ENCODE measurements around the gene AKT1S1.

Gene AKT1S1

DNA sequence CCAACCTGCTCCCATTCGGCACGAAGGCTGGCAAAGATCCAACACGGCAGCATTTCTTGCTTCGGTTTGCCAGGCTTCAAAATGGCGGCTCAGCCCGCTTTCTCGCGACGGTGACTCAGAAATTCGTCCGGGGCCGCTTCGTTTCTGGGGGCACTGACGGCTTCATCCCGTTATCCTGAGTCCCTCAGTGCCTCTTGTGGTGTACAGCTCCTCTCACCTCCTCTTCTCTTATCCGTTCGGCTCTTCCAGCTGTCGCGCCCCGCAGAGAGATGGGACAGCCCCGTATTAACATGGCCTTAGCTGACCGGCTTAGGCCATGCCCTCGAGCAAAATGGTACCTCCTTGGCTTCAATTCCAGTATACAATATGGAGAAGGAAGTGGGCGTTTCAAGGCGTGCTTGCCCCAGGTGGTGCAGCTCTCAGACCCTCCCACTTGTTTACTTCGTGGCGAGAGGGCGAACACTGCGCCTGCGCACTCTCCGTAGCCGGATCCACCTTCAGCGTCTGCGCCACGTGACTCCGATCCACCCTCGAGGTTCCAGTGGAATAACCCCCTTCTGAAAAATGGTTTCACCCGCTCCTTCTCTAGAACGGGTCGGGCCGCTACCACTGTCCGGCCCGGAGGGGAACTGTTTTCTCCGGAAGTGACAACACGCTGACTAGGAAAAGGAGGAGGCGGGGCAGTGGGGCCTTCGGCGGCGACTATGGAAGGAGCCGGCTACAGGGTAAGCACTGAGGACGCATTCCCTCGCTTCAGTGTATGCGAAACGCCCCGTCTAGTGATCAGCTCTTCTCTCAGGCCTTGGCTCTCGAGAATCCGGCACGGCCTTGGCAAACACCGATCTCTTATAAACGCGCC lies at the start of gene AKT1S1, which contains the start of gene TBC1D17 (continued):
- TF ChIP-seq, protein P1, sequence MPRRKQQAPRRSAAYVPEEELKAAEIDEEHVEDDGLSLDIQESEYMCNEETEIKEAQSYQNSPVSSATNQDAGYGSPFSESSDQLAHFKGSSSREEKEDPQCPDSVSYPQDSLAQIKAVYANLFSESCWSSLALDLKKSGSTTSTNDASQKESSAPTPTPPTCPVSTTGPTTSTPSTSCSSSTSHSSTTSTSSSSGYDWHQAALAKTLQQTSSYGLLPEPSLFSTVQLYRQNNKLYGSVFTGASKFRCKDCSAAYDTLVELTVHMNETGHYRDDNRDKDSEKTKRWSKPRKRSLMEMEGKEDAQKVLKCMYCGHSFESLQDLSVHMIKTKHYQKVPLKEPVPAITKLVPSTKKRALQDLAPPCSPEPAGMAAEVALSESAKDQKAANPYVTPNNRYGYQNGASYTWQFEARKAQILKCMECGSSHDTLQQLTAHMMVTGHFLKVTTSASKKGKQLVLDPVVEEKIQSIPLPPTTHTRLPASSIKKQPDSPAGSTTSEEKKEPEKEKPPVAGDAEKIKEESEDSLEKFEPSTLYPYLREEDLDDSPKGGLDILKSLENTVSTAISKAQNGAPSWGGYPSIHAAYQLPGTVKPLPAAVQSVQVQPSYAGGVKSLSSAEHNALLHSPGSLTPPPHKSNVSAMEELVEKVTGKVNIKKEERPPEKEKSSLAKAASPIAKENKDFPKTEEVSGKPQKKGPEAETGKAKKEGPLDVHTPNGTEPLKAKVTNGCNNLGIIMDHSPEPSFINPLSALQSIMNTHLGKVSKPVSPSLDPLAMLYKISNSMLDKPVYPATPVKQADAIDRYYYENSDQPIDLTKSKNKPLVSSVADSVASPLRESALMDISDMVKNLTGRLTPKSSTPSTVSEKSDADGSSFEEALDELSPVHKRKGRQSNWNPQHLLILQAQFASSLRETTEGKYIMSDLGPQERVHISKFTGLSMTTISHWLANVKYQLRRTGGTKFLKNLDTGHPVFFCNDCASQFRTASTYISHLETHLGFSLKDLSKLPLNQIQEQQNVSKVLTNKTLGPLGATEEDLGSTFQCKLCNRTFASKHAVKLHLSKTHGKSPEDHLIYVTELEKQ (tag by site-specific recombination; IDR thresholded peaks at IDR 0.05; ENCODE audit: borderline replicate concordance), result no peak
- peak; percentile 87 for TF ChIP-seq IKZF3 (tag by site-specific recombination; IDR thresholded peaks at IDR 0.05)
- TF ChIP-seq ZNF302 (tag by site-specific recombination; IDR thresholded peaks at IDR 0.05; ENCODE audit: low read depth), result no peak
- TF ChIP-seq ZNF112 (tag by site-specific recombination; IDR thresholded peaks at IDR 0.05), result no peak
- TF ChIP-seq ZNF19 (tag by site-specific recombination; IDR thresholded peaks at IDR 0.05; ENCODE audit: low read depth), result no peak
- peak; percentile 91 for TF ChIP-seq KLF9 (tag by site-specific recombination; IDR thresholded peaks at IDR 0.05; ENCODE audit: low read depth)
- TF ChIP-seq ZNF560 (tag by site-specific recombination; IDR thresholded peaks at IDR 0.05; ENCODE audit: borderline replicate concordance), result no peak
- TF ChIP-seq ZNF341 (tag by site-specific recombination; IDR thresholded peaks at IDR 0.05; ENCODE audit: low read depth), result peak; percentile 69
- no peak; the same call in none of the 2 replicates for TF ChIP-seq ZNF501 (tag by site-specific recombination; IDR thresholded peaks at IDR 0.05)
- TF ChIP-seq ZFP41 (tag by site-specific recombination; IDR thresholded peaks at IDR 0.05; ENCODE audit: borderline replicate concordance), result no peak
- no peak for TF ChIP-seq ZNF600 (tag by site-specific recombination; IDR thresholded peaks at IDR 0.05)
- no peak; the same call in 1 of the 2 replicates for TF ChIP-seq ZNF623 (tag by site-specific recombination; IDR thresholded peaks at IDR 0.05)
- TF ChIP-seq ZBTB1 (tag by site-specific recombination; IDR thresholded peaks at IDR 0.05), result no peak
- TF ChIP-seq ZNF555 (tag by site-specific recombination; conservative IDR thresholded peaks at IDR 0.05), result no peak
- no peak for TF ChIP-seq ZNF654 (tag by site-specific recombination; IDR thresholded peaks at IDR 0.05; ENCODE audit: low read depth)
- TF ChIP-seq ZNF239 (tag by site-specific recombination; IDR thresholded peaks at IDR 0.05), result no peak
- TF ChIP-seq KLF16 (tag by site-specific recombination; IDR thresholded peaks at IDR 0.05), result peak; percentile 73
- no peak; the same call in 1 of the 2 replicates for TF ChIP-seq ZNF324 (tag by site-specific recombination; IDR thresholded peaks at IDR 0.05)
- TF ChIP-seq ZEB2 (tag by site-specific recombination; IDR thresholded peaks at IDR 0.05), result no peak; the same call in 1 of the 2 replicates
- TF ChIP-seq SCRT1 (tag by site-specific recombination; IDR thresholded peaks at IDR 0.05; ENCODE audit: borderline replicate concordance), result no peak
- TF ChIP-seq ZNF174 (tag by site-specific recombination; IDR thresholded peaks at IDR 0.05), result no peak
- TF ChIP-seq ZNF558 (tag by site-specific recombination; IDR thresholded peaks at IDR 0.05), result peak; percentile 25; the same call in 1 of the 2 replicates
- TF ChIP-seq ZNF426 (tag by site-specific recombination; IDR thresholded peaks at IDR 0.05), result no peak
- peak; percentile 73 for TF ChIP-seq SCRT2 (tag by site-specific recombination; IDR thresholded peaks at IDR 0.05)
- no peak for TF ChIP-seq ZNF132 (tag by site-specific recombination; IDR thresholded peaks at IDR 0.05; ENCODE audit: borderline replicate concordance)
- 0 out of 2 replicates have a peak, but pooled peaks have one; percentile 30 for TF ChIP-seq ZBTB10 (tag by site-specific recombination; IDR thresholded peaks at IDR 0.05)
- no peak; the same call in none of the 2 replicates for TF ChIP-seq KLF8 (tag by site-specific recombination; IDR thresholded peaks at IDR 0.05)
- TF ChIP-seq ZNF202 (tag by site-specific recombination; IDR thresholded peaks at IDR 0.05; ENCODE audit: borderline replicate concordance), result no peak
- TF ChIP-seq, protein P2, sequence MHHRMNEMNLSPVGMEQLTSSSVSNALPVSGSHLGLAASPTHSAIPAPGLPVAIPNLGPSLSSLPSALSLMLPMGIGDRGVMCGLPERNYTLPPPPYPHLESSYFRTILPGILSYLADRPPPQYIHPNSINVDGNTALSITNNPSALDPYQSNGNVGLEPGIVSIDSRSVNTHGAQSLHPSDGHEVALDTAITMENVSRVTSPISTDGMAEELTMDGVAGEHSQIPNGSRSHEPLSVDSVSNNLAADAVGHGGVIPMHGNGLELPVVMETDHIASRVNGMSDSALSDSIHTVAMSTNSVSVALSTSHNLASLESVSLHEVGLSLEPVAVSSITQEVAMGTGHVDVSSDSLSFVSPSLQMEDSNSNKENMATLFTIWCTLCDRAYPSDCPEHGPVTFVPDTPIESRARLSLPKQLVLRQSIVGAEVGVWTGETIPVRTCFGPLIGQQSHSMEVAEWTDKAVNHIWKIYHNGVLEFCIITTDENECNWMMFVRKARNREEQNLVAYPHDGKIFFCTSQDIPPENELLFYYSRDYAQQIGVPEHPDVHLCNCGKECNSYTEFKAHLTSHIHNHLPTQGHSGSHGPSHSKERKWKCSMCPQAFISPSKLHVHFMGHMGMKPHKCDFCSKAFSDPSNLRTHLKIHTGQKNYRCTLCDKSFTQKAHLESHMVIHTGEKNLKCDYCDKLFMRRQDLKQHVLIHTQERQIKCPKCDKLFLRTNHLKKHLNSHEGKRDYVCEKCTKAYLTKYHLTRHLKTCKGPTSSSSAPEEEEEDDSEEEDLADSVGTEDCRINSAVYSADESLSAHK (tag by site-specific recombination; IDR thresholded peaks at IDR 0.05), result peak; percentile 52; the same call in 1 of the 2 replicates
- no peak for TF ChIP-seq MYNN (tag by site-specific recombination; IDR thresholded peaks at IDR 0.05; ENCODE audit: borderline replicate concordance)
